ENCODE measurements around the gene MYLK2. TPM values are rescaled to one million over a fixed set of nuclear protein-coding genes. Genes with fewer than 3 reads are reported as not detected.

Gene MYLK2
- total RNA-seq, 1 donor from 2014 or later = 1.0 TPM

GRCh38 chr20:31835554-31835953, 16.4 kb downstream of the MYLK2 start:
- intact Hi-C loops (cut with micrococcal nuclease) = no loop called here

DNA sequence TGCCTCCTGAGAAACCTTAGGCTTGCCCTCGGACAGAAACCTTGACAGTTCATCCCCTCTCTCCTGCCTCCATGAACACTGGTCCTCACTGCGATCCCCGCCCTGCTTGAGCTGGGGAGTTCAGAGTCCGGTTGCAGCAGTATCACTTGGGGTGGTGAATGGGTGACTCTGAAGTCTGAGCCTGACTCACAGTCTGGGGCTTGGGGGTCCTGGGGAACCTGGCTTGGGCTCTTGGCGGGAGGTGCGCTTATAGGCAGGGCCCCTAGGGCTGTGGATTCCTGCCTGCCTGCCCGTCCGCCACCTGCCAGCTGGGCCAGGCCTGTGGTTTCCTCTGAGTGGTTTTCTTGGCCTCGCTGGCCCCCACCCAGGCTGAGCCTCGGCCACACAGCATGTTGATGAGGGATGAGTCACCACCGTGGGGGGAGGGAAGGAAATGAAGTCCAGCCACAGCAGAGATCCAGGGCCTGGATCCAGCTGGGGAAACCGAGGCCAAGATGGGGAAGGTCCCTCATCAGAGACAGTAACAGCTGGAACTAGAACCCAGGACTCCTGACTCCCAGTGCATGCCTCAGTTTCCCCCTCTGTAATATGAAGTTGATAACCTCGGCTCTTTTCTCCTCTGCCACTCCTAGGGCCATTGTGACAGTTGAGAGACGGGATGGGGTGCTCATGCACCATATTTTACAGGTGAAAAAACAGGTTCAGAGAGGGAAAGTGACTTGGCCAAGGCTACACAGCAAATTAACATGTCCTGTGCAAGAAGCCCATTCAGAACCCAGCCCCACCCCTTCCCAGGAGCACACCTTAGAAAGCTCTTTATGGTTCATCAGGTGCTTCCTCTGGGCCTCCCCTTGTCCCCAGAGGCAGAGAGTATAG, 17.1 kb downstream of the MYLK2 start:
- intact Hi-C loops (cut with micrococcal nuclease) = no loop called here

- intact Hi-C loops (cut with micrococcal nuclease) = no loop called here
Measured at GRCh38 chr20:31836853-31837608, 17.9 kb downstream of the MYLK2 start.

- intact Hi-C loops (cut with micrococcal nuclease) = no loop called here
Measured at GRCh38 chr20:31837896-31838397, 18.8 kb downstream of the MYLK2 start.

- intact Hi-C loops (cut with micrococcal nuclease) = no loop called here
Measured at GRCh38 chr20:31838646-31839292, 19.6 kb downstream of the MYLK2 start.

DNA sequence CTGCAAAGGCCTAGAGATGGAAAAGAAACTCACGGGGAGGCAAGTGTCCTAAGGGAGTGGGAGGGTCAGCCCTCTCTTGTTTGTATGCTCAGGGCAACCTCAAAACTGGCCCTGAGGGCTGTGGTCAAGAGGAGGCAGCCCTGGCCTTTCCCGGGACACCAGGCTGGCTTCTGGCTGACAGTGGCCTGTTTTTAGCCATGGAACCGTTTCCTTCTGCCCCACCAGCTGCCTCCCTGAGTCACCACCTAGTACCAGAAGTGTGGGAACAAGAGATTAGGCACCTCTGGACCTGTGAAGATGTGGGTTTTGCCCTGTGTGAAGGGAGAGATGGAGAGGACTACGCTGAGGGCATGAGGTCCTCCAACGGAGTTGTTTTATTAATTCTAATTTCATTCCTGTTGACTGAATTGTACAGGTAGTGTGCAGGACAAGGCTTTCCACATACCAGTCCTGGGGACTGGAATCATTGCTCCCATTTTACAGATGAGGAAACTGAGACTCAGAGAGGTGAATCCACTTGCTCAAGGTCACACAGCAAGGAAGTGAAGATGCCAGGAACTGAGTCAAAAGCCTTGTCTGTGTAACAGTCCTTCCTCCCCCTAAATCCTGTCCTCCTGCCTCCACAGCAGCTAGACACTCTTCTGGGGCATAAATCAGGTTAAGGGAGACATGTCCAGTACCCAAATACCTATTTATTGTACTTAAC, 20.8 kb downstream of the MYLK2 start:
- intact Hi-C loops (cut with micrococcal nuclease) = no loop called here

DNA sequence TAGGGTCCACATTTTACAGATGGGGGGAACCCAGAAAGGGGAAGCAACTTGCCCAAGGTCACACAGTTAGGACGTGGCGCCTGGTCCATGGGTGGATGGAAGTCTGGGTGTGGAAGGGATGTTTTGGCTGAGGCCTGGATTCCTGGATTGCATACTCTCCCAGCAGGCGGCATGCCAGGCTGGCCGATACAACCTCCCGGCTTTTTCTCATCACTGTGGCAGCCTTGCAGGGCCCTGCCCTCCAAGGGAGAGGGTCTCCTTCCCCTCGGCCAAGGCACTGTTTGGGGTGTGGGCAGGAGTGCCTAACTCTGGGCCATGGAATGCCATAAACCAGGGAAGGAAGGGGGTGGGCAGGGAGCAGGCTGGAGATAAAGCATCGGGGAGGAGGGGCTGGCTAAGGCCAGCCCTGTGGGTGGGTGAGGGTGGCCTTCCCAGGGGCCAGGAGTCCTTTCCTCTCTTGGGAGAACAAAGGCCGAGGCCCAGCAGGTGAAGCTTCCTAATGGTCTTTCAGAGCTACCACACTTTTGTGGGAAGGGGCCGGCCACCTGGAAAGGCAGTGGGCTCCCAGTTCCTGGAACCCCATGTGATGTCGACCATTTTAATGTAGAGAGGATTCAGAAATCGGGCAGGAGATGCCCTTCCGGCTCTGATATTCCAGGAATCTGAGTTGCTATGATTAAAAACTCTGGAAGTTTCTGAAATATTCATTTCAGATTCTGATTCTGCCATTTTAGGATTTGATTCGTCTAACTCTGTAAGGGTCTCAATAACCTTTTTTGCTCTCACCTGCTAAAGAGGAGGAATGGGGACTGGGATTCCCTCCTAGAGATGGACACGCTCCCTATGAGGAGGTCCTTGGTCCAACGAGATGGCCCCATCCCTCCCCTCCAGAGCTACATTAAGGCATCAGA, 22.0 kb downstream of the MYLK2 start:
- intact Hi-C loops (cut with micrococcal nuclease) = no loop called here

- intact Hi-C loops (cut with micrococcal nuclease) = no loop called here
Measured at GRCh38 chr20:31841928-31842327, 22.8 kb downstream of the MYLK2 start.

GRCh38 chr20:31842471-31843157, 23.5 kb downstream of the MYLK2 start:
- intact Hi-C loops (cut with micrococcal nuclease) = no loop called here

GRCh38 chr20:31843288-31843687, 24.1 kb downstream of the MYLK2 start:
- intact Hi-C loops (cut with micrococcal nuclease) = no loop called here

DNA sequence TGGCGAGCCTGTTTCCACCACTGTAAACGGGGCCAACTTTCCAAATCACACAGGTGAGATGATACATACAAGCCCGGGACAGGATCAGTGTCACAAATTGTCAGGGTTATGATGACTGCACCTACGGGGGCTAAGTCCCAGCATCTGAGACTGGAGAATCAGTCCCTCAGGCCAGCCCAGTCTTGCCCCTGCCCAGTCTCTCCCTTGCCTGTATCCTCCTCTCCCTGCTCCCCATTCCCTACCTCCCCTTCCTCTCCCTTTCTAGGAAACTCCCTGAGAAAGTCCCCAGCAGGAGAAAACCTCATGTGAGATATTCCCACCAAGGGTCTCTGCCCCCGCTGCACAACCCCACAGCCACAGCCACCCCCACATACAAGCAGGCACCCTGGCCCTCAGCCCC, 24.7 kb downstream of the MYLK2 start:
- intact Hi-C loops (cut with micrococcal nuclease) = no loop called here

GRCh38 chr20:31844737-31845299, 25.7 kb downstream of the MYLK2 start:
- intact Hi-C loops (cut with micrococcal nuclease) = no loop called here

DNA sequence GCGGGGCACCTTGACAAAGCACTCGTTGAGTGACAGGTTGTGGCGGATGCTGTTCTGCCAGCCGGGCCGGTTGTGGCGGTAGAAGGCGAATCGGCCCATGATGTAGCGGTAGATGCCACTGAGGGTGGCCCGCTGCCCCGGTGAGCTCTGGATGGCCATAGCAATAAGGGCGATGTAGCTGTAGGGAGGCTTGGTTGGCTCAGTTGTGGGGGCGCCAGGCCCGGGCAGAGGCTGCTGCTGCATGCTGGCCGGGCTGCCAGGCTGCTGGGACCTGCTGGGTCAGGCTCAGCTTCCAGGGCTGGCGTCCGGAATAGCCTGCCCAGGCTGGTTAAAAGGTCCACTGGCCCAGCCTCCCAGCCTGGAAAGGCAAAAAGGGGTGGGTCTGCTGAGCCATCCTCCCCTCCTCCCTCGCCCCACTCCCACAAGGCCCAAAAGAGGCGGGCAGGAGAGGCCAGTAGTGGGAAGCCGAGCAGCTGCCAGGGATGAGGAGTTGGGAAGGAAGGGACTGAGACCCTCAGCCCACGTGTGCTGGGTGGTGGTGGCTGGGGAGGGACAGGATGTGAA, 26.2 kb downstream of the MYLK2 start, which contains the start of gene FOXS1:
TSS of gene FOXS1 (minus strand) at position 305 of the 564 bp plus-strand sequence. CDS start at position 243, 62 bp downstream.
- intact Hi-C loops (cut with micrococcal nuclease) = no loop called here

DNA sequence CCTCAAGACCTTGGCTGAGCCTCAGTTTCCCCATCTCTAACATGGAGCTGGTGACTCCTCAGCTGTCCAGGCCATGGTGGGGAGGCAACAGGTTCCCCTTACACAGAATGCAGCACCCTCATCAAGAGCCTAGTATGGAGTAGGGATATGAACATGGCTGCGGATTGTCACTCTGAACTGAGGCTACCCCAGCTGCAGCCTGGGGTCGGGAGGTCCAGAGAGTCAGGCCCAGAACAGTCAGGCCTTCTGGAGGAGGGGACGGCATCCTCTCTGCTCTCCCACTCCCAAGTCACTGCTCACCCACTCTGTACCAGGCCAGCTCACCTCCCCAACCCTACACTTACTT, 27.6 kb downstream of the MYLK2 start:
- intact Hi-C loops (cut with micrococcal nuclease) = loop anchor here (1.0 kb wide), 1 partner anchor 24 kb away; no protein-coding TSS in a partner anchor

DNA sequence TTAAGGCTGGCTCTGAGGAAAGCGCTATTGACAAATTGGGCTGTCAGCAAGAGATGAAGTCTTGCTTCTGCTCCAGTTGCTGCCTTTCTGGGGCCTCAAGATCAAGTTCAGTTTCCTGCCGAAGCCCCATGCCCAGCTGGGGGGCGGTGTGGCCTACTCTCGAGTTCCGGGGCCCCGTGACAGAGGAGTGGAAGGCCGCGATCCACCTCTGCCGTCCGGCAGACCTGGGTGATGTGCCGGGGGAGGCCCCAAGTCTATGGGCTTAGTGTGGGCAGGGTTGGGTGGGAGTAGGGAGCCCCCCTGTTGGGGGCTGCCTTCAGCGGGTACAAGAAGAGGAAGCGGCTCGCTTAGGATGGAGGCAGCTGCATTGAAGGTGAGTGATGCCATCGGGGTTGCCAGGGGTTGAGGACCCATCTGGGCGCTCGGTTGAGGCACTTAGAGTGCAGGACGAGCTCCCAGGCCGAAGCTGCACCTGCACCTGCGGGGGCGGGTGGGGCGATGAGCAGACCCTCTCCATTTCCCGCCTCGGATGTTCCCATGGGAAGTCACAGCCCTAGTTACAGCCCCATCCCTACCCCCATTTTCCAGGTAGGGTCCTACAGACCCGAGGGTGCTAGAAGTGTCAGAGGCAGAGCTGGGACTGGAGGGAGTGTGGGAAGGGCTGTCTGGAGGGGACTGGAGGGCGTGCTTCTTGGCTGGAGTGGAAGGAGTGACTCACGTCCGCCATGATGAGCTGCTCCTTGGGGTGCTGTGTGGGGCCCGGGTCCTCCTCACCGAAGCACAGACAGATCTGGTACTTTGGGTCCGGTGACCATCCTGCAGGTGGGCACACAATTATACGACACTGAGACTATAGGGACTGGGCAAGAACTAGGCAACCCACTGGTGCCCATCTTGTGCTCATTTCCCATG, 29.2 kb downstream of the MYLK2 start:
- intact Hi-C loops (cut with micrococcal nuclease) = no loop called here

DNA sequence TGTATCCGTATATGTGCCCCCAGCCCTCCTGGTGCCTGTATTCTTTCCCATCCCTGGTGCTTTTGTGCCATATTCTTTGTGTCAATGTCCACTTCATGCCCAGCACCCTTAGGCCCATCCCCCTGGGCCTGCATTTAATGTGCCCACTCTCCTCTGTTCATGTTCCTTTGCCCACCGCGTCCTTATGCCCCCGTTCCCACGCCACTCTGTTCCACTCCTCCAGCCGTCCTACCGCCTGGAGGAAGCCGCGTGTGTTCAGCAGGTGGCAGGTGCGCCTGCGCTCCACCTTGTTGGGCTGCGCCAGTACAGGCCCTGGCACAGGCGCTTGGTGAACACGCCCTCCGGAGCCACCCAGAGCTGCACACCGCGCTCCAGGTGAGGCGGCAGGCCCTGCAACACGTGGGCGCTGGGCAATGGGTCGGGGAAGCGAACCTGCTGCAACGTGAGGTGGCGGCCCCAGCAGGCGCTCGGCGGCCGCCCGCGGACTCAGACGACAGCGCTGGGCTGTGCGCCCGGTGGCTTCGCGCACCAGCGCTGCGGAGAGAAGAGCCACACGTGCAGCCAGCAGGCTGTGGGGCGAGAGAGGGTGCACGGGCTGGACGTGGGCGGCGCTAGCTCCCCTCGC, 30.3 kb downstream of the MYLK2 start:
- intact Hi-C loops (cut with micrococcal nuclease) = no loop called here

All from T-helper 2 cell treated with Interferon-gamma antibody and Interleukin-4, amounts not matched to agents 100 ng/mL and 5 ng/mL, for 36 hours (primary cell).